Measurements from ENCODE around the gene SPIB.

GRCh38 chr19:50462970-50463369 lies 44.2 kb downstream of the SPIB start:
- TF ChIP-seq CTCF (IDR thresholded peaks at IDR 0.05) (no peak), POLR2A (IDR thresholded peaks at IDR 0.05) (no peak)

Measured in heart left ventricle (tissue), 13 donors.